Activated CD8-positive, alpha-beta T cell treated with anti-CD3 and anti-CD28 coated beads for 36 hours (primary cell): ENCODE data around the gene NAT14. TPM values are rescaled to one million over a fixed set of nuclear protein-coding genes. Genes with fewer than 3 reads are reported as not detected.
A peak's percentile ranks its signal among the peaks of the same experiment; 100 is the strongest.

ENCODE experiments used
- ATAC-seq: fragments of 200-7000 bp; cut with Tn5 transposase; one replicate; pipeline ENCODE4 v1.10.0; 2021; ENCODE audit warnings: mild to moderate bottlenecking, moderate library complexity
- CTCF ChIA-PET: fragments of 350-600 bp; sonication (Branson Sonifier 250); formaldehyde crosslinking; loops from one replicate; lab custom pipeline; 2021; ENCODE audit warnings: antibody characterized with exemption; lab: Charles Lee
- POLR2A ChIA-PET: fragments of 350-600 bp; sonication (Branson Sonifier 250); formaldehyde crosslinking; loops from one replicate; lab custom pipeline; 2021; ENCODE audit warnings: antibody characterized with exemption; lab: Charles Lee
- DNase-seq: peaks from one replicate; pipeline ENCODE4 v3.0.0-alpha.2; 2020
- H3K27ac Mint-ChIP-seq: one replicate; pipeline ENCODE4 v1.8.0; 2021; ENCODE audit warnings: mild to moderate bottlenecking, mixed read lengths
- H3K27me3 Mint-ChIP-seq: one replicate; pipeline ENCODE4 v1.8.0; 2021; ENCODE audit warnings: mixed read lengths
- H3K36me3 Mint-ChIP-seq: one replicate; pipeline ENCODE4 v1.8.0; 2021; ENCODE audit warnings: low read depth, mixed read lengths
- H3K4me1 Mint-ChIP-seq: one replicate; pipeline ENCODE4 v1.8.0; 2021; ENCODE audit warnings: low read depth, mixed read lengths
- H3K4me3 Mint-ChIP-seq: one replicate; pipeline ENCODE4 v1.8.0; 2021; ENCODE audit warnings: mild to moderate bottlenecking, moderate library complexity, mixed read lengths
- H3K9me3 Mint-ChIP-seq: one replicate; pipeline ENCODE4 v1.8.0; 2021; ENCODE audit warnings: mixed read lengths
- intact Hi-C: fragments of 100-400 bp; cut with micrococcal nuclease; formaldehyde crosslinking; loops from one replicate; pipeline ENCODE4 v1.10.0; 2022
- total RNA-seq, 2 experiments: library from RNA; stranded (reverse); gene quantifications; one replicate each; pipeline ENCODE4 v1.2.3, GENCODE V29; 2021
- TF ChIP-seq, protein P1 (sequence below): fragments of 200-600 bp; IDR thresholded peaks from one replicate; pipeline ENCODE4 v1.8.0; 2022; ENCODE audit warnings: antibody characterized with exemption, mild to moderate bottlenecking

Gene NAT14
- total RNA-seq, 2 experiments from 2014 or later, result 18.9 to 19.9 TPM

DNA sequence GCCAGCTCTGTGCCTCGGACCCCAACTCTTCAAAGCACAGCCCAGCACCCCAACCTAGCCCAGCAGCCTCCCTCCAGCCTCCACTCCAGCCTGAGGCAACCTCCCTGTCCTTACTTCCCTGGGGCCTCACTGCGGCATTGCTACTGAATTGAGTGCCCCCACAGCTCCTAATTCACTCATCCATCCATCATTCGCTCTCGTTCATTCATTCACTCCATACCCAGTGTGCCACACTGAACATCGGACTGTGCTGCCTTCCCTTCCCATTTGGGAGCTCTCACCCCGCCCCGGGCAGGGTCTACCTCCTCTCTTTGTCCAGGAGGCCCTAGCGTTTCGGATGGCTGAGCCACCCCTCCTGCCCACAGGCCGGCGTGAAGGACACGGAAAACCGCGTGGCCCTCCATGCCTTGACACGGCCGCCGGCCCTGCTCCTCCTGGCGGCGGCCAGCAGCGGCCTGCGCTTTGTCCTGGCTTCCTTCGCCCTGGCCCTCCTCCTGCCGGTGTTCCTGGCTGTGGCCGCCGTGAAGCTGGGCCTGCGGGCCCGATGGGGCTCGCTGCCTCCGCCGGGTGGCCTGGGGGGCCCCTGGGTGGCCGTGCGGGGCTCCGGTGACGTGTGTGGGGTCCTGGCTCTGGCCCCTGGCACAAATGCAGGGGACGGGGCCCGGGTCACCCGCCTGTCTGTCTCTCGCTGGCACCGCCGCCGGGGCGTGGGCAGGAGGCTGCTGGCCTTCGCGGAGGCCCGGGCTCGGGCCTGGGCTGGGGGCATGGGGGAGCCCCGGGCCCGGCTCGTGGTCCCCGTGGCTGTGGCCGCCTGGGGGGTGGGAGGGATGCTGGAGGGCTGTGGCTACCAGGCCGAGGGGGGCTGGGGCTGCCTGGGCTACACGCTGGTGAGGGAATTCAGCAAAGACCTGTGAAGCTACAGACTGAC, 1.3 kb downstream of the NAT14 start:
- H3K36me3 Mint-ChIP-seq, result no peaks in the 10 kb centered on the region
- H3K4me1 Mint-ChIP-seq, result peaks cover 19% of the 10 kb centered on the region
- no peaks in the 10 kb centered on the region for H3K27me3 Mint-ChIP-seq
- H3K27ac Mint-ChIP-seq, result peak overlapping the region; percentile 80
- peak overlapping the region; percentile 82 for H3K4me3 Mint-ChIP-seq
- DNase-seq, result no peak
- ChIA-PET POLR2A (interaction anchor here (0.6 to 3.5 kb wide), 11 partner anchors 8 to 289 kb away, joined by 3 to 22 read pairs (median 5); partner anchors contain the start of genes UBE2S, ZNF579 and ZNF628), CTCF (interaction anchor here (0.9 to 5.6 kb wide), 4 partner anchors 12 to 19 kb away, joined by 3 to 31 read pairs (median 8); no protein-coding TSS in a partner anchor)
- no peak for ATAC-seq
- TF ChIP-seq, protein P1, sequence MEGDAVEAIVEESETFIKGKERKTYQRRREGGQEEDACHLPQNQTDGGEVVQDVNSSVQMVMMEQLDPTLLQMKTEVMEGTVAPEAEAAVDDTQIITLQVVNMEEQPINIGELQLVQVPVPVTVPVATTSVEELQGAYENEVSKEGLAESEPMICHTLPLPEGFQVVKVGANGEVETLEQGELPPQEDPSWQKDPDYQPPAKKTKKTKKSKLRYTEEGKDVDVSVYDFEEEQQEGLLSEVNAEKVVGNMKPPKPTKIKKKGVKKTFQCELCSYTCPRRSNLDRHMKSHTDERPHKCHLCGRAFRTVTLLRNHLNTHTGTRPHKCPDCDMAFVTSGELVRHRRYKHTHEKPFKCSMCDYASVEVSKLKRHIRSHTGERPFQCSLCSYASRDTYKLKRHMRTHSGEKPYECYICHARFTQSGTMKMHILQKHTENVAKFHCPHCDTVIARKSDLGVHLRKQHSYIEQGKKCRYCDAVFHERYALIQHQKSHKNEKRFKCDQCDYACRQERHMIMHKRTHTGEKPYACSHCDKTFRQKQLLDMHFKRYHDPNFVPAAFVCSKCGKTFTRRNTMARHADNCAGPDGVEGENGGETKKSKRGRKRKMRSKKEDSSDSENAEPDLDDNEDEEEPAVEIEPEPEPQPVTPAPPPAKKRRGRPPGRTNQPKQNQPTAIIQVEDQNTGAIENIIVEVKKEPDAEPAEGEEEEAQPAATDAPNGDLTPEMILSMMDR, result no peak
- no peaks in the 10 kb centered on the region for H3K9me3 Mint-ChIP-seq
- intact Hi-C loops, result no loop called here

DNA sequence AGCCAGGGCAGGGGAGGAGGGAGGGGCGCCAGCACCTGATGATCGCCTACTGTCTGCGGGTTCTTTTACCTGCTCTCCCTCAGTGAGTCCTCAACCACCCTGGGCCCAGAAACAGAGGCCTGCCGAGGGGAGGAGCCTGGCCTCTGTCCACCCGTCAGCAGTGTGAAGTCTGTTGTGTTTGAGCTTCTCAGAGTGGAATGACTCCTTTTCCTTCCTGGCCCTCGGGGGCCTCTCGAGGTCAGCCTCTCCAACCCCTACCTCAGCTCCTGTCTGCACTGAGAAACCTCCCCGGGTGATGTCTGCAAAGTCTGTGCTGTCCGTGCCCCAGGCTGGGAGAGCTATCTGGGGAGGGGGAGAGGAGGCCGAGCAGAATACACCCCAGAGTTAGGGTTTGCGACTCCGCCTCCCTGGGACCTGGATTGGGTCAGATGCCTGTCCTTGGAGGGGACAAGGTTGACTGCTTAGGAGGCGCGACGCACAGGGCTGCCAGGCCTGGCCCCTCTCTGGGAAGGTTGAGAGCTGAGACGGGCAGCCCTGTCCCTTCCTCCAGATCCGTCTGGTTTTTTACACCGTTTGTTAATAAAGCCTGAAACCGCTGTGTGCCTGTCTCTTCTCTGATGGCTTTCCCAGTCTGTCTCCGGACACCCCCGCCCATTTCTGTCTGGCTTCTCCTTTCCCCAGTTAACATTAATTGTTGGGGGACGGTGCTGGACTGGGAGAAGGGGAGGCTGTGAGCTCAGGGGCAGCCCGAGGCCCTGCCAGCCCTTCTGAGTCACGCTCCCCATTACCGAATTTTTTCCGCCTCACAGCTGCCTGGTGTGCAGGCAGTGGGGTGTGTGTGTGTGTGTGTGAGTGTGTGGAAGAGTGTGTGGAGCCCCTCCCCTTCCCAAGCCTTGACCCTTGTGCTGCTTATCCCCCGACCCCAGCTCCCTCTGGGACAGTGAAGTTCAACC, 2.3 kb downstream of the NAT14 start:
- DNase-seq, result peak; percentile 84
- H3K27ac Mint-ChIP-seq, result peak overlapping the region; percentile 80
- intact Hi-C loops, result no loop called here
- no peaks in the 10 kb centered on the region for H3K9me3 Mint-ChIP-seq
- peaks cover 19% of the 10 kb centered on the region for H3K4me1 Mint-ChIP-seq
- ATAC-seq, result peak; percentile 62
- H3K36me3 Mint-ChIP-seq, result no peaks in the 10 kb centered on the region
- ChIA-PET POLR2A (interaction anchor here (0.8 to 3.5 kb wide), 4 partner anchors 11 to 160 kb away, joined by 3 to 22 read pairs (median 6); partner anchors contain the start of genes ZNF579 and ZNF628), CTCF (interaction anchor here (0.9 to 5.6 kb wide), 4 partner anchors 11 to 20 kb away, joined by 3 to 31 read pairs (median 4); no protein-coding TSS in a partner anchor)
- TF ChIP-seq, protein P1, result no peak
- peaks cover 2% of the 10 kb centered on the region for H3K27me3 Mint-ChIP-seq
- H3K4me3 Mint-ChIP-seq, result peak overlapping the region; percentile 11

DNA sequence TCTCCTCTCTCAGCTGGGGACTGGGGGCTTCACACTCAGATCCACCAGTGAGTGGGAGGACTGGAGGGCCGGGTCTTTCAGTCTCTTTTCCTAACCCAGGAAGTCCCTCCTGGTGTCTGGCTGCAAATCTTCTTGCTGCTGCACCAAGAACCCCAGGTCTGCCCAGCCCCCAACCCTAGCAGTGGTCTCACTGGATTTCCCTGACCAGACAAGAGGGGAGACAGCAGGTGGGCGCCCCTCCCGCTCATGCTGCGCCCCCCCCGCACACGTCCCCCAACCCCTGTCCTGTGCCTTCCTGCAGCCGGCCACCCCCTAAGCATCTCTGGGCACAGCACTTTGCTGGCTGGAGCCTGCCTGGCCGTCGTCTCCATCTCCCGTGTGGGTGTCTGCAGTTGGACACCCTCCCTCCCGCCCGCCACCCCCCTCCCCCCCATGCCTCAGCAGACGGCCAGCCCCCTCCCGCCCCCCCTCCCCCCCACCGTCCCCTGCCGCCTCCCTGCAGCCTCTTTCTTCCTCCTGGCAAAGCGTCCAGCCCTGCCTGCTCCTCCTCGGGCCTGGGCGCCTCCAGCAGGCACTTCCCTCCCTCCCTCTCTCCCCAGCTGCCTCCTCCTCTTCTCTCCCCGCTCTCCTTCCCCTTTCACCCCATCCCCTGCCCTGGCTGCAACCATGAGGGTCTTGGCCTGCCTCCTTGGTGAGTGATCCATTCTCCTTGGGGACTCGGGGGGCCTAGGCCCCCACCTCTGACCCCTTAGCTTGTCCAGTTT, 3.1 kb downstream of the NAT14 start, which contains the start of gene SSC5D:
TSS of gene SSC5D (plus strand) at position 513 of the 764 bp plus-strand sequence. CDS start at position 667, 154 bp downstream.
- Mint-ChIP-seq H3K9me3 (no peaks in the 10 kb centered on the region), H3K4me3 (peak within 1 kb of the TSS; percentile 11), H3K4me1 (peaks cover 19% of the 10 kb centered on the region), H3K27ac (peak within 1 kb of the TSS; percentile 80), H3K27me3 (peaks cover 4% of the 10 kb centered on the region), H3K36me3 (no peaks in the 10 kb centered on the region)
- CTCF ChIA-PET, result interaction anchor here (1.0 to 5.6 kb wide), 2 partner anchors 14 to 16 kb away, joined by 3 to 31 read pairs; no protein-coding TSS in a partner anchor
- ATAC-seq (no peak), DNase-seq (no peak)
- intact Hi-C loops, result no loop called here
- POLR2A ChIA-PET, result interaction anchor here (0.8 to 3.5 kb wide), 3 partner anchors 12 to 159 kb away, joined by 3 to 22 read pairs (median 5); partner anchors contain the start of gene ZNF628
- TF ChIP-seq, protein P1, result no peak

DNA sequence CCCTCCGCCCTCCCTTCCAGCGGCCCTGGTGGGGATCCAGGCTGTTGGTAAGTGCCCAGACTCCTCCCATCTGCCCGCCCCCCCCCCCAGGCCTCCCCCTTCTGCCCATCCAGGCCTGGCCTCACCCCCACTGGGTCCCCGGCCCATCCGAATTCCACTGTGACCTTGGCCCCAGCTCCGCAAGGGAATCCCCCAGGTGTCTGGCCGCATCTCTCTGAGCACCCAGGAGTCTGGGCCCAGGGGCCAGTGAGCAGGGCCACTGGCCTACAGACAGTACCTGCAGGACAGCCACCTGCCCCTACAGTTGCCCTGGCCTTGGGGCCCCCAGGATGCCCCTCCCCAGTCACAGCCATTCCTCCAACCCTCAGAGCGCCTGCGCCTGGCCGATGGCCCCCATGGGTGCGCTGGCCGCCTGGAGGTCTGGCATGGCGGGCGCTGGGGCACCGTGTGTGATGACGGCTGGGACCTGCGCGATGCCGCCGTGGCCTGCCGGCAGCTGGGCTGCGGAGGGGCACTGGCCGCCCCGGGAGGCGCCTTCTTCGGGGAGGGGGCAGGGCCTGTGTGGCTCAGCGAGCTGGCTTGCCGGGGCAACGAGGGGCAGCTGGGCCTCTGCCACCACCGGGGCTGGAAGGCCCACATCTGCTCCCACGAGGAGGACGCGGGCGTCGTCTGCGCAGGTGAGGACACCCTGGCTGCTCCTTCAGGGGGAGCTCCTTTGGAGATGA, 4.2 kb downstream of the NAT14 start:
- no peak for ATAC-seq
- H3K4me3 Mint-ChIP-seq, result no peak overlapping the region
- no peaks in the 10 kb centered on the region for H3K9me3 Mint-ChIP-seq
- TF ChIP-seq, protein P1, result no peak
- intact Hi-C loops, result no loop called here
- peaks cover 6% of the 10 kb centered on the region for H3K27me3 Mint-ChIP-seq
- no peak overlapping the region for H3K27ac Mint-ChIP-seq
- no peak for DNase-seq
- ChIA-PET POLR2A (no interaction called here), CTCF (no interaction called here)
- H3K4me1 Mint-ChIP-seq, result peaks cover 19% of the 10 kb centered on the region
- H3K36me3 Mint-ChIP-seq, result no peaks in the 10 kb centered on the region
